DMS53 treated with DMSO at 0.1 percent for 48 hours (cell line): Measurements from ENCODE around the gene ATOH1.

Experiments
- DNase-seq: peaks from one replicate; lab custom pipeline; 2025; ENCODE audit not compliant: unreplicated experiment; lab: John Stamatoyannopoulos, UW

The ATOH1 gene

DNA sequence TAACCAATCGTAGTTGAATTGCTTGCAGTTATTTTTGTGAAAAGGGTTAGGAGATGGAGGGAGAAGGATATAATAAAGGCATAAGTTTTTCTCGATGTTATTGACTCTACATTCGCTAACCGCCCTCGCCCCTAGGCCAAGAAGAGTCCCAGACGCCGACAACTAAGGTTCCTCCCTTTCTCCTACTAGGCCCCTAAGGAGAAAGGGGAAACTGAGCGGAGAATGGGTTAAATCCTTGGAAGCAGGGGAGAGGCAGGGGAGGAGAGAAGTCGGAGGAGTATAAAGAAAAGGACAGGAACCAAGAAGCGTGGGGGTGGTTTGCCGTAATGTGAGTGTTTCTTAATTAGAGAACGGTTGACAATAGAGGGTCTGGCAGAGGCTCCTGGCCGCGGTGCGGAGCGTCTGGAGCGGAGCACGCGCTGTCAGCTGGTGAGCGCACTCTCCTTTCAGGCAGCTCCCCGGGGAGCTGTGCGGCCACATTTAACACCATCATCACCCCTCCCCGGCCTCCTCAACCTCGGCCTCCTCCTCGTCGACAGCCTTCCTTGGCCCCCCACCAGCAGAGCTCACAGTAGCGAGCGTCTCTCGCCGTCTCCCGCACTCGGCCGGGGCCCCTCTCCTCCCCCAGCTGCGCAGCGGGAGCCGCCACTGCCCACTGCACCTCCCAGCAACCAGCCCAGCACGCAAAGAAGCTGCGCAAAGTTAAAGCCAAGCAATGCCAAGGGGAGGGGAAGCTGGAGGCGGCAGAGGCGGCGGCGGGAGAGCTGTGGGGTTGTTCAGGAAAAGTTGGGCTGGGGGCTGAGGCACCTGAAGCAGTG is 5.9 kb downstream of the ATOH1 start:
- DNase-seq, result no peak

- no peak for DNase-seq
Measured at GRCh38 chr4:93835929-93836328, 7.4 kb downstream of the ATOH1 start.

DNA sequence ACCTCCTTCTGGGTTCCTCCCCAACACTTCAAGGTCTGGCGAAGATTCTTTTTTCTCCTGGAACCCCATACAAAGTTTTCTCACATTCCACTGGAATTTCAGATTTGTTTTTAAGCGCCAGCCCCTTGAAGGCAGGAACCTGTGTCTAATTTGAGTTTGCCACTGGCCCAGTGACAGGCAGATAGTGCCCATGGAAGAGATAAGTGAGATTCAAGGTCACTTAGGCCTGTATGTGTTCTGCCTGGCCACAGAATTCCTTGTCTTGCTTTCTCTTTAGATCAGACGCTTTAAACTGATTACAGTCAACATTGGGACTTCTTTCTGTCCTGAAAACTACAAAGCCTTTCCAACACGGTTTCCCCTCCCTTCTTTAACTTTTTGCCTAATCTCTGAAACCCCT is 11.2 kb downstream of the ATOH1 start:
- no peak for DNase-seq

- DNase-seq, result no peak
Measured at GRCh38 chr4:93841803-93842345, 13.3 kb downstream of the ATOH1 start.

DNA sequence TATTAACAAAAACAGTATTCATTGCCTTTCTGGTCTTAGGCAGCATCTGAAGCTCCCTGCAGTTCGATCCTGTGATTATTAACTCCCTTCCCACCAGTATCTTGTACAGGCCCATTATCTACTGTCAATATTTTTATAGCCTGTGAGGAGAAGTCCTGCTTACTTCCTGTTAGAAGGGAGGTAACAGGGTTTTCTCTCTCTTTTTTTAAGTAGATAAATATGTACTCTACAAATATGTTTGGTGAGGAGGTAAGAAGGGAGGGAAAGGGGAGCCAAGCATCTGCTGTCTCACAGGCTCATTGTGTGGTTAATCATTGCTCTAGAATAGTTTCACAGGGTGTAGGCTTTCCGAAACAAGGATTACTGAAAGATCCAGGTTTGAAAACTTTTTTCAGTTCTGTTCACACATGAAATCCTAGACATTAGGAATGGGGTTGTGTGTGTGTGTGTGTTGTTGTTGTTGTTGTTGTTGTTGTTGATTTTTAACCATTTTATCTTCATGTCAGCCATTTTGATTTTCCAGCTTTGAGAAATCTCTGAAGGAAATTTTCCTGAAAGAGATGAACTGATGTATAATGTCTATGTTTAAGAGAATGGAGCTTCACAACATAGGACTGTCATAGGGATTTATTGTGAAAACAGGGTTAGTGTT is 14.2 kb downstream of the ATOH1 start:
- peak; percentile 67 for DNase-seq

- DNase-seq, result peak; percentile 1
Measured at GRCh38 chr4:93843772-93844171, 15.2 kb downstream of the ATOH1 start.

GRCh38 chr4:93852680-93853079 is 24.1 kb downstream of the ATOH1 start:
- DNase-seq, result no peak

DNA sequence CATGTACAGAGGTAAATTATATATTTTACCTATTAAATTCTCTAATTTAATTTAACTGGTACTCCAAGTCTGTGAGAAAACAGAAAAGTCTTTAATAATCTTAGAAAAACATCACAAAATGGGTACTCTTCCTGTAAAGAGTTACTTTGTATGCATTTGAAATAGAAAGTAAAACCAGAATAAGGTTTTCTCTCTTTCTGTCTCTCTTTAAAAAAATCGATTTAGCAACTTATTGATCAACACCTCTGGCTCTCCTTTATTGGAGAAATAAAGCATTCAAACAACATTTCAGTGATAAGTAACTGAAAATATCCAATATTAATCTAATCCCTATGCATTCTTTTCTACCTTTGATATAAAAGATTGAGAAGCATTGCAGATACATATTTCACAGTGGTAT is 27.4 kb downstream of the ATOH1 start:
- no peak for DNase-seq

DNA sequence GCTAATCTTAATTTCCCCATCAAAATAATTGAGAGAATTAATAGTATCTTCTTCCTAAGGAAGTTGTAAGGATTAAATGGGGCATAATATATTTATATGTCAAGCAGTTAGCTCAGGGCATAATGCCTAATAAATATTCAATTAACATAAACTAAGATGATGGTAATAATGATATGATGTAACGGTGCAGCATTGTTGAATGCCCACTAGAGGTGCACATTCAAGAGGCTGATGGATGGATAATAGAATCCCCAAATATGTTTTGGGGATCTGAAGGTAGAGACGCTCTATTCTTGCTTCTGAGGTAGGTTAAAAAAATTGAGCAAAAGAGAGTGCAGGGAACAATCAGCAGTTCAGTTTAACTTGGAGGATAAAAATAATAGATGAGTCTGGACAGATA is 37.1 kb downstream of the ATOH1 start:
- DNase-seq, result no peak

- no peak for DNase-seq
Measured at GRCh38 chr4:93867416-93868001, 39.0 kb downstream of the ATOH1 start.

- no peak for DNase-seq
Measured at GRCh38 chr4:93870876-93871458, 42.4 kb downstream of the ATOH1 start.

DNA sequence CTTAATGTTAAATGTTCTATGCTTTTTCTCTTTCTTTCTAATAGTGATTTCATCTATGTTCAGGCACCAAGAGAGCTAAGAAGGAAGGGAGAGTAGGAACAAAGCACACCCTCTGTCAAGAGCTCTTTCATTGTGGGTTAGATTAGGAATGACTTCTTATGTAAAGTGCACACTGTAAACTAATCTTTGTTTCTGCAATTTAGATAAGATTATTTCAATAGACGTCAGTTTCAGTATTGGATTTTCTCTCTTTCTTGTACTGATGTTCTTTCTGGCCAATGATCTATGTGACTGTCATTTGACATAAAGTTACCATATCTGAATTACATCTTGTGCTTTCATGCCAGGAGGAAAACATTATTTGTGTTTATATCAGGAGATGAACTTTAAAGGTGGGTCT is 48.2 kb downstream of the ATOH1 start:
- no peak for DNase-seq

- DNase-seq, result no peak
Measured at GRCh38 chr4:93878566-93878965, 50.0 kb downstream of the ATOH1 start.

DNA sequence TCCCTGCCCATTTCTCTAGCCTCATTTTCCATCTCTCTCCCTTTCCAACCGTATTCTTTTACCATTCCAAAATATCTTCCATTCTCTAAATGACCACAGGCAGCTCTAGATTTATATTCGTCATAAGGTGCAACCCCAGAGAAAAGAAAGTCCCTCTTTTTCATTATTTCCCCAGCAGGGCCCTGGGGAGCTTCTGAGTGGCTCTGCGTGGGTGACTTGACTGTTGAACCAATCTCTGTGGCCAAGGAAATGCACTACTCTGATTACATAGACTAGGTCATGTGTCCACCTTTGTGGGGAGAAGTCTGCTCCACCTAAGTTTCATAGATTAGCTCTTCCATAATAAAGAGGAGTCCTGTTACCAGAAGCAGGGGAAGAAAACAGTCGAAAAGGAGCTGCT is 51.4 kb downstream of the ATOH1 start:
- DNase-seq, result no peak
